K562 (cell line): ENCODE data around the gene IRAK3. TPM values are rescaled to one million over a fixed set of nuclear protein-coding genes. Genes with fewer than 3 reads are reported as not detected.

Experiments
- ATAC-seq: fragments of 200-7000 bp; cut with Tn5 transposase; 3 replicates; pipeline ENCODE4 v1.9.1; 2020; ENCODE audit warnings: moderate library complexity
- BruUV-seq: library from RNA; stranded (reverse); fragments of 400-500 nt; replicated peaks from 2 replicates; lab custom pipeline; 2021; lab: Mats Ljungman, UMichigan
- CTCF ChIA-PET: fragments of 300-600 bp; formaldehyde crosslinking; extraction: SDS; loops from one replicate; lab custom pipeline; 2021; ENCODE audit warnings: low intra/inter-chr PET ratio; lab: Yijun Ruan, JAX
- POLR2A ChIA-PET: fragments of 300-600, 350-650 bp; sonication (Branson Sonifier 250); formaldehyde crosslinking; extraction: SDS; loops from one replicate; lab custom pipeline; 2021; ENCODE audit warnings: antibody characterized with exemption, inconsistent platforms; lab: Yijun Ruan, JAX
- DNase-seq, 4 experiments: peaks; one replicate each; pipeline versions ENCODE4 v3.0.0 to v3.0.0-alpha.2; 2011 to 2018; ENCODE audit warnings: low spot score in 3 of 4, mixed read lengths in 3 of 4; ENCODE audit errors: extremely low read depth in 1 of 4
- FAIRE-seq: peaks from 2 replicates; lab custom pipeline; 2011; peaks lifted over from hg19 to GRCh38; lab: Jason Lieb, UNC
- H2AFZ ChIP-seq: 2 replicates; pipeline ENCODE4 v1.6.0; 2011; ENCODE audit warnings: low read depth, low read length, control low read depth, inconsistent platforms
- H3K27ac ChIP-seq: fragments of 200-600 bp; 3 replicates; pipeline ENCODE4 v1.8.0; 2011; ENCODE audit warnings: low read depth, mild to moderate bottlenecking, control low read depth, inconsistent platforms, low read length, moderate library complexity, mixed read lengths; ENCODE audit errors: extremely low read depth
- H3K27me3 ChIP-seq, 2 experiments: fragments of 300-600 bp in 1 of 2; 2 replicates in 1 of 2; 3 replicates in 1 of 2; pipeline versions ENCODE4 v1.6.0 to v1.8.0; 2011; ENCODE audit warnings: inconsistent platforms in 2 of 2, low read length in 2 of 2, mild to moderate bottlenecking in 1 of 2, mixed read lengths in 1 of 2, moderate library complexity in 1 of 2; ENCODE audit not compliant: control insufficient read depth in 2 of 2, insufficient read depth in 2 of 2
- H3K36me3 ChIP-seq: fragments of 300-600 bp; 3 replicates; pipeline ENCODE4 v1.8.0; 2011; ENCODE audit warnings: mild to moderate bottlenecking, low read length, inconsistent platforms; ENCODE audit not compliant: control insufficient read depth, insufficient read depth
- H3K4me1 ChIP-seq, 2 experiments: fragments of 200-600 bp in 1 of 2; replicated peaks in 1 of 2; 2 replicates in 1 of 2; 3 replicates in 1 of 2; pipeline versions ENCODE4 v1.5.1 to v1.8.0; 2011; ENCODE audit warnings: inconsistent platforms in 2 of 2, low read length in 2 of 2, mild to moderate bottlenecking in 1 of 2, mixed read lengths in 1 of 2, moderate library complexity in 1 of 2; ENCODE audit not compliant: control insufficient read depth in 2 of 2, insufficient read depth in 2 of 2
- H3K4me2 ChIP-seq: 2 replicates; pipeline ENCODE4 v1.6.1; 2011; ENCODE audit warnings: low read length, control low read depth, inconsistent platforms, mixed read lengths; ENCODE audit not compliant: insufficient read depth
- H3K4me3 ChIP-seq: fragments of 200-600 bp; sonication (generic), shearing (Covaris generic); 2 replicates; pipeline ENCODE4 v1.5.1; 2016; ENCODE audit warnings: control low read depth, inconsistent platforms
- H3K79me2 ChIP-seq: fragments of 200-600 bp; 3 replicates; pipeline ENCODE4 v1.8.0; 2011; ENCODE audit warnings: low read length, inconsistent platforms; ENCODE audit not compliant: control insufficient read depth, insufficient read depth
- H3K9ac ChIP-seq, 2 experiments: 2 replicates each; pipeline versions ENCODE4 v1.6.0 to v1.6.1; 2011; ENCODE audit warnings: low read depth in 2 of 2, low read length in 2 of 2, control low read depth in 1 of 2, inconsistent platforms in 1 of 2, mild to moderate bottlenecking in 1 of 2, mixed read lengths in 1 of 2; ENCODE audit not compliant: insufficient read depth in 1 of 2
- H3K9me1 ChIP-seq: one replicate; pipeline ENCODE4 v1.6.0; 2011; ENCODE audit warnings: inconsistent platforms, mild to moderate bottlenecking, low read length, moderate library complexity; ENCODE audit not compliant: control insufficient read depth, insufficient read depth
- H3K9me3 ChIP-seq: replicated peaks from 2 replicates; pipeline ENCODE4 v1.5.1; 2011; ENCODE audit warnings: low read depth, low read length, inconsistent platforms; ENCODE audit not compliant: control insufficient read depth, insufficient read depth
- H4K20me1 ChIP-seq: replicated peaks from 2 replicates; pipeline ENCODE4 v1.6.1; 2011; ENCODE audit warnings: low read length, inconsistent platforms, mixed read lengths; ENCODE audit not compliant: control insufficient read depth, insufficient read depth
- ATF3 ChIP-seq, 2 experiments: fragments of 450-650 bp in 1 of 2; sonication (generic) in 1 of 2; formaldehyde crosslinking in 1 of 2; IDR thresholded peaks in 1 of 2; conservative IDR thresholded peaks in 1 of 2; 2 replicates each; pipeline versions ENCODE4 v1.6.1 to v1.8.1; 2016 to 2023; ENCODE audit warnings: mild to moderate bottlenecking in 2 of 2, moderate library complexity in 2 of 2, inconsistent platforms in 1 of 2, missing genetic modification reagents in 1 of 2
- CGGBP1 ChIP-seq: fragments of 250-450 bp; sonication (Bioruptor Pico); IDR thresholded peaks from 2 replicates; pipeline ENCODE4 v1.9.0; 2021; ENCODE audit warnings: mild to moderate bottlenecking
- E2F5 ChIP-seq: sonication (generic); formaldehyde crosslinking; IDR thresholded peaks from 2 replicates; pipeline ENCODE4 v1.8.0; 2022; ENCODE audit warnings: mild to moderate bottlenecking, missing genetic modification reagents
- JUNB ChIP-seq: fragments of 450-650 bp; formaldehyde crosslinking; conservative IDR thresholded peaks from 2 replicates; pipeline ENCODE4 v1.4.0; 2020; ENCODE audit warnings: mild to moderate bottlenecking
- MBD2 ChIP-seq: sonication (generic); IDR thresholded peaks from 2 replicates; pipeline ENCODE4 v1.6.1; 2016; ENCODE audit warnings: low read depth, borderline replicate concordance
- MED1 ChIP-seq: sonication (generic); formaldehyde crosslinking; IDR thresholded peaks from 2 replicates; pipeline ENCODE4 v1.8.1; 2023; ENCODE audit warnings: missing genetic modification reagents, borderline replicate concordance
- PKNOX1 ChIP-seq: fragments of 450-650 bp; IDR thresholded peaks from 2 replicates; pipeline ENCODE4 v1.6.1; 2016
- PML ChIP-seq: IDR thresholded peaks from 2 replicates; pipeline ENCODE4 v1.6.1; 2012; ENCODE audit warnings: low read length, inconsistent platforms
- RREB1 ChIP-seq: fragments of 250-450 bp; sonication (Bioruptor Pico); IDR thresholded peaks from 2 replicates; pipeline ENCODE4 v1.4.0; 2020
- SMARCE1 ChIP-seq: fragments of 450-650 bp; IDR thresholded peaks from 2 replicates; pipeline ENCODE4 v1.7.1; 2016; ENCODE audit warnings: mild to moderate bottlenecking
- TCFL5 ChIP-seq: fragments of 250-450 bp; sonication (Bioruptor Pico); conservative IDR thresholded peaks from 2 replicates; pipeline ENCODE4 v1.6.1; 2021; ENCODE audit warnings: mild to moderate bottlenecking, moderate library complexity, matching md5 sums
- TSC22D4 ChIP-seq: fragments of 450-650 bp; IDR thresholded peaks from 2 replicates; pipeline ENCODE4 v1.6.1; 2016; ENCODE audit warnings: missing genetic modification characterization, missing biosample characterization, control low read depth
- ZNF121 ChIP-seq: sonication (generic); formaldehyde crosslinking; conservative IDR thresholded peaks from 2 replicates; pipeline ENCODE4 v1.8.0; 2022; ENCODE audit warnings: missing genetic modification reagents
- WGBS: fragments of 100-300 bp; shearing (Covaris generic); methylation state at CpG from one replicate; pipeline ENCODE4 v1.1.6; 2016; ENCODE audit warnings: low coverage, mixed read lengths; ENCODE audit not compliant: insufficient coverage; ENCODE audit errors: missing lambda C conversion rate; 5-methylcytosine and 5-hydroxymethylcytosine counted together
- in situ Hi-C: fragments of 300-500 bp; cut with MboI; formaldehyde crosslinking; loops from 4 replicates; pipeline ENCODE4 v1.15.0; 2018; ENCODE audit warnings: inconsistent platforms, mixed read lengths
- intact Hi-C: fragments of 100-400 bp; cut with micrococcal nuclease; formaldehyde crosslinking; loops from 2 replicates; pipeline ENCODE4 v1.14.2; 2022
- polyA plus RNA-seq, 8 experiments: library from polyadenylated mRNA; depleted of rRNA in 4 of 8; stranded (reverse) in 5 of 8; unstranded in 3 of 8; fragments of >200 nt; fragmentation: Nextera tagmentation in 2 of 8; fragmentation: Illumina TruSeq in 1 of 8; extraction: Ambion mirVana in 2 of 8; extraction: Trizol in 1 of 8; gene quantifications; 2 replicates each; pipeline versions ENCODE4 v1.2.1 to v1.2.3, GENCODE V29; 2011 to 2014; ENCODE audit warnings: inconsistent platforms in 1 of 8, missing spikeins in 1 of 8
- total RNA-seq, 7 experiments: library from RNA; depleted of rRNA in 6 of 7; stranded (reverse); fragments of >200 nt in 6 of 7; fragmentation: Illumina TruSeq in 2 of 7; extraction: Trizol in 2 of 7; gene quantifications; 2 replicates each; pipeline versions ENCODE4 v1.2.1 to v1.2.3, GENCODE V29; 2011 to 2021; ENCODE audit warnings: low replicate concordance in 1 of 7

The IRAK3 gene
- total and polyA plus RNA-seq, 9 of the 15 experiments (the other 6 are each of a cell fraction or from before 2014, with no cell fraction given) = 0.06 to 0.09 (median 0.07) TPM; not detected in 6

- Histone ChIP-seq H3K4me1 (no peaks in the 10 kb centered on the region; a peak in 3 of 5 replicates), H3K4me3 (no peak overlapping the region), H4K20me1 (no peaks in the 10 kb centered on the region), H3K36me3 (no peaks in the 10 kb centered on the region), H3K27ac (no peak overlapping the region), H2AFZ (peak overlapping the region; percentile 60), H3K79me2 (no peaks in the 10 kb centered on the region), H3K4me2 (peak overlapping the region; percentile 11; the same call in 1 of the 2 replicates), H3K27me3 (peaks cover 0 to 2% of the 10 kb centered on the region in 2 experiments; a peak in 2 of 5 replicates), H3K9me3 (no peaks in the 10 kb centered on the region), H3K9me1 (no peaks in the 10 kb centered on the region), H3K9ac (no peak overlapping the region)
- POLR2A ChIA-PET = interaction anchor here (0.8 kb wide), 1 partner anchor 26 kb away, joined by 4 read pairs; no protein-coding TSS in a partner anchor
- DNase-seq (no peak), ATAC-seq (no peak), FAIRE-seq (no peak)
- in situ Hi-C loops (loop anchor here (5.0 kb wide), 1 partner anchor 138 kb away; no protein-coding TSS in a partner anchor), intact Hi-C loops (loop anchor here (2.0 kb wide), 1 partner anchor 140 kb away; no protein-coding TSS in a partner anchor)
- WGBS = 13% methylated on average over 6 of the region's 6 CpGs
- CTCF ChIA-PET = interaction anchor here (0.6 to 1.6 kb wide), 3 partner anchors 10 to 428 kb away, joined by 3 to 10 read pairs (median 3); no protein-coding TSS in a partner anchor
- no TSS peak for BruUV-seq
- TF ChIP-seq TSC22D4 = no peak
- no peak for TF ChIP-seq CGGBP1 (CRISPR knock-in tag)
- TF ChIP-seq MED1 = no peak
- TF ChIP-seq TCFL5 = no peak
- no peak for TF ChIP-seq JUNB (CRISPR knock-in tag)
- no peak for TF ChIP-seq PML
- TF ChIP-seq E2F5 (CRISPR knock-in tag) = no peak
- no peak for TF ChIP-seq ZNF121 (CRISPR knock-in tag)
- TF ChIP-seq RREB1 (CRISPR knock-in tag) = no peak
- TF ChIP-seq SMARCE1 = no peak
- no peak for TF ChIP-seq MBD2
- TF ChIP-seq ATF3 (IDR thresholded peaks at IDR 0.05) = no peak
- TF ChIP-seq ATF3 (CRISPR knock-in tag; conservative IDR thresholded peaks at IDR 0.05) = no peak
- TF ChIP-seq PKNOX1 = no peak
Measured at GRCh38 chr12:66269142-66269541, 80.1 kb downstream of the IRAK3 start.
